Right atrium auricular region (tissue), 2 donors: ENCODE measurements around the gene HSF2BP. TPM values are rescaled to one million over a fixed set of nuclear protein-coding genes. Genes with fewer than 3 reads are reported as not detected.

Experiments
- DNase-seq: peaks from one replicate; pipeline ENCODE4 v3.0.0-alpha.2; 2019; ENCODE audit warnings: low spot score
- H3K27ac ChIP-seq, 2 donors: fragments of 200-600 bp; sonication (generic); 1 replicate in 1 of 2; 2 replicates in 1 of 2; pipeline ENCODE4 v1.5.1; 2016 to 2019
- H3K27me3 ChIP-seq, 2 donors: fragments of 200-600 bp; sonication (generic); one replicate each; pipeline versions ENCODE4 v1.5.1 to v1.6.0; 2017 to 2019
- H3K36me3 ChIP-seq: fragments of 200-600 bp; sonication (generic); one replicate; pipeline ENCODE4 v1.5.1; 2016
- H3K4me1 ChIP-seq, 2 donors: fragments of 200-600 bp; sonication (generic); one replicate each; pipeline versions ENCODE4 v1.5.1 to v1.6.0; 2017 to 2019
- H3K4me3 ChIP-seq, 2 donors: fragments of 200-600 bp; sonication (generic); 1 replicate in 1 of 2; 2 replicates in 1 of 2; pipeline ENCODE4 v1.5.1; 2017 to 2019; ENCODE audit warnings: mild to moderate bottlenecking in 1 of 2, moderate library complexity in 1 of 2
- H3K9me3 ChIP-seq, 2 donors: fragments of 200-600 bp; sonication (generic); one replicate each; pipeline ENCODE4 v1.5.1; 2019
- total RNA-seq, 2 donors: library from RNA; depleted of rRNA; stranded (reverse); fragments of >200 nt; gene quantifications; one replicate each; pipeline ENCODE4 v1.1.0, GENCODE V29; 2016
- TF ChIP-seq, protein P1 (sequence below), 2 donors: fragments of 200-600 bp; sonication (generic); IDR thresholded peaks; one replicate each; pipeline ENCODE4 v1.5.1; 2019; ENCODE audit warnings: antibody characterized with exemption in 2 of 2

Gene HSF2BP
- total RNA-seq = under 1 TPM; 0.44 to 0.67 TPM

DNA sequence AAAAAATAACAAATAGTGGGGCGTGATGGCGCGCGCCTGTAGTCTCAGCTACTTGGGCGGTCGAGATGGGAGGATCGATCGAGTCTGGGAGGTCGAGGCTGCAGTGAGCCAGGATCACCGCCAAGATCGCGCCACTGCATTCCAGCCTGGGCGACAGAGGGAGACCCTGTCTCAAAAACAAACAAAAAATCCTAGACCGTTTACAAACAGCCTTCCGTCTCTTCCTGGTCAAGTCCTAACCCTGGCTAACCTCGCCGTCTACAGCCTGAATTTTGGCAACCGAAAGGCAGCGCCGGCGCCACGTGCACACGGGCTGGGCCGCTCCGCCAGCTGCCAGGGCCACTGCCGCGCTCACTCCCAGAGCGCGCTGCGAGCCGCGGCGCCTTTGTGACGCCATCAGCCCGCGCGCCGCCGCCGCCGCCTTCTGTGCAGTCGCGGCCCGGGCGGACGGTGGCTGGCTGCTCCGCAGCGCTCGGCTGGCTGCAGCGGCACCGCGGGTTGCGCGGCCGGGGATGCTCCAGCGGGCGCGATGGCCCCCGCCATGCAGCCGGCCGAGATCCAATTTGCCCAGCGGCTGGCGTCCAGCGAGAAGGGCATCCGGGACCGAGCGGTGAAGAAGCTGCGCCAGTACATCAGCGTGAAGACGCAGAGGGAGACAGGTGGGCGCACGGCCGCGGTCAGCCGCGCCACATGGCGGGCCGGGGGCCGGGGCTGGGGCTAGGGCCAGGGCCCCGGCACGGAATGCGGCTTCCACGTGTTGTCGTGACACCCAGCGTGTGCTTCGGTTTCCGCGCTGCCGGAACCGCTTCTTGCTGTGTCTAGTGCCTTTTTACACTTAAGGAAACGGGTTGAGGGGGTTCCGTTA, at the start of gene HSF2BP, which contains the start of gene RRP1B:
HSF2BP (minus strand) TSS at position 353 of the 865 bp plus-strand sequence. CDS start 1,392 bp downstream, outside the sequence.
RRP1B (plus strand) TSS at position 425 of the 865 bp plus-strand sequence; CDS start at position 530, 105 bp downstream.
- peak within 1 kb of the TSS; percentile 79 to 84 for H3K27ac ChIP-seq
- TF ChIP-seq, protein P1, sequence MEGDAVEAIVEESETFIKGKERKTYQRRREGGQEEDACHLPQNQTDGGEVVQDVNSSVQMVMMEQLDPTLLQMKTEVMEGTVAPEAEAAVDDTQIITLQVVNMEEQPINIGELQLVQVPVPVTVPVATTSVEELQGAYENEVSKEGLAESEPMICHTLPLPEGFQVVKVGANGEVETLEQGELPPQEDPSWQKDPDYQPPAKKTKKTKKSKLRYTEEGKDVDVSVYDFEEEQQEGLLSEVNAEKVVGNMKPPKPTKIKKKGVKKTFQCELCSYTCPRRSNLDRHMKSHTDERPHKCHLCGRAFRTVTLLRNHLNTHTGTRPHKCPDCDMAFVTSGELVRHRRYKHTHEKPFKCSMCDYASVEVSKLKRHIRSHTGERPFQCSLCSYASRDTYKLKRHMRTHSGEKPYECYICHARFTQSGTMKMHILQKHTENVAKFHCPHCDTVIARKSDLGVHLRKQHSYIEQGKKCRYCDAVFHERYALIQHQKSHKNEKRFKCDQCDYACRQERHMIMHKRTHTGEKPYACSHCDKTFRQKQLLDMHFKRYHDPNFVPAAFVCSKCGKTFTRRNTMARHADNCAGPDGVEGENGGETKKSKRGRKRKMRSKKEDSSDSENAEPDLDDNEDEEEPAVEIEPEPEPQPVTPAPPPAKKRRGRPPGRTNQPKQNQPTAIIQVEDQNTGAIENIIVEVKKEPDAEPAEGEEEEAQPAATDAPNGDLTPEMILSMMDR (IDR thresholded peaks at IDR 0.05) = peak in 1 of 2 donors; percentile 37
- no peaks in the 10 kb centered on the region for H3K27me3 ChIP-seq
- no peaks in the 10 kb centered on the region for H3K36me3 ChIP-seq
- DNase-seq = peak; percentile 72
- no peaks in the 10 kb centered on the region for H3K9me3 ChIP-seq
- peaks cover 0 to 20% of the 10 kb centered on the region in 2 donors for H3K4me1 ChIP-seq
- H3K4me3 ChIP-seq = peak within 1 kb of the TSS; percentile 86 to 95

DNA sequence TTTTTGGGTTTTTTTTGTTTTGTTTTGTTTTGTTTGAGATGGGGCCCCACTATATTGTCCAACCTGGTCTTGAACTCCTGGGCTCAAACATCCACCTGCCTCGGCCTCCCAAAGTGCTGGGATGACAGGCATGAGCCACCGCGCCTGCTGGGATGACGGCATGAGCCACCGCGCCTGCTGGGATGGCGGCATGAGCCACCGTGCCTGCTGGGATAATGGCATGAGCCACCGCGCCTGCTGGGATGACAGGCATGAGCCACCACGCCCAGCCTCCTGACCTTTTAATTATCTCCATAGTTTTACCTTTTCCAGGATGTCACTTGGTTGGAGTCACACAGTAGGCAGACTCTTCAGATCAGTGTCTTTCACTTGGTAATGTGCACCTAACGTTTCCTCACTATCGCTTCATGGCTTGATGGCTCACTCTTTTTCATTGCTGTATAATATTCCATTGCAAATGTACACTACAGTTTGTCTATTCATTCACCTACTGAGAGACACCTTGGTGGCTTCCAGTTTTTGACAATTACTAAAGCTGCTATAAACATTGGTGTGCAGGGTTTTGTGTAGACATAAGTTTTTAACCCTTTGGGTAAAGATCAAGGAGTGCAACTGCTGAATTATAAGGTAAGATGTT, 49.6 kb upstream of the HSF2BP start:
- no peaks in the 10 kb centered on the region for H3K27me3 ChIP-seq
- no peaks in the 10 kb centered on the region for H3K9me3 ChIP-seq
- no peak for DNase-seq
- no peak overlapping the region for H3K27ac ChIP-seq
- no peaks in the 10 kb centered on the region for H3K36me3 ChIP-seq
- H3K4me3 ChIP-seq = no peak overlapping the region
- no peaks in the 10 kb centered on the region for H3K4me1 ChIP-seq
- TF ChIP-seq, protein P1 (IDR thresholded peaks at IDR 0.05) = no peak

DNA sequence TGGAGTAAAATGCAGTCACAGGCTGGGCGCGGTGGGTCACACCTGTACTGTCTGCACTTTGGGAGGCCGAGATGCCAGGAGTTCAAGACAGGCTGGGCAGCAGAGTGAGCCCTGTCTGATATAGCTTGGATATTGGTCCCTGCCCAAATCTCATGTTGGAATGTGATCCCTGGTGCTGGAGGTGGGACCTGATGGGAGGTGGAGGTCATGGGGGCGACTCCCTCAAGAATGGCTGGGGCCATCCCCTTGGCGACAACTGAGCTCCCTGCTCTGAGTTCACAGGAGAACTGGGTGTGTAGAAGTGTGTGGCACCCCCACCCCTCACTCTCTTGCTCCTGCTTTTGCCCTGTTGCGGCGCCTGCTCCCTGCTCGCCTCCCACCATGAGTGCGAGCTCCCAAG, 48.2 kb upstream of the HSF2BP start:
- Histone ChIP-seq H3K27me3 (no peaks in the 10 kb centered on the region), H3K9me3 (no peaks in the 10 kb centered on the region), H3K4me3 (no peak overlapping the region), H3K4me1 (peaks cover 0 to 12% of the 10 kb centered on the region in 2 donors), H3K27ac (no peak overlapping the region), H3K36me3 (no peaks in the 10 kb centered on the region)
- TF ChIP-seq, protein P1 (IDR thresholded peaks at IDR 0.05) = no peak
- no peak for DNase-seq

DNA sequence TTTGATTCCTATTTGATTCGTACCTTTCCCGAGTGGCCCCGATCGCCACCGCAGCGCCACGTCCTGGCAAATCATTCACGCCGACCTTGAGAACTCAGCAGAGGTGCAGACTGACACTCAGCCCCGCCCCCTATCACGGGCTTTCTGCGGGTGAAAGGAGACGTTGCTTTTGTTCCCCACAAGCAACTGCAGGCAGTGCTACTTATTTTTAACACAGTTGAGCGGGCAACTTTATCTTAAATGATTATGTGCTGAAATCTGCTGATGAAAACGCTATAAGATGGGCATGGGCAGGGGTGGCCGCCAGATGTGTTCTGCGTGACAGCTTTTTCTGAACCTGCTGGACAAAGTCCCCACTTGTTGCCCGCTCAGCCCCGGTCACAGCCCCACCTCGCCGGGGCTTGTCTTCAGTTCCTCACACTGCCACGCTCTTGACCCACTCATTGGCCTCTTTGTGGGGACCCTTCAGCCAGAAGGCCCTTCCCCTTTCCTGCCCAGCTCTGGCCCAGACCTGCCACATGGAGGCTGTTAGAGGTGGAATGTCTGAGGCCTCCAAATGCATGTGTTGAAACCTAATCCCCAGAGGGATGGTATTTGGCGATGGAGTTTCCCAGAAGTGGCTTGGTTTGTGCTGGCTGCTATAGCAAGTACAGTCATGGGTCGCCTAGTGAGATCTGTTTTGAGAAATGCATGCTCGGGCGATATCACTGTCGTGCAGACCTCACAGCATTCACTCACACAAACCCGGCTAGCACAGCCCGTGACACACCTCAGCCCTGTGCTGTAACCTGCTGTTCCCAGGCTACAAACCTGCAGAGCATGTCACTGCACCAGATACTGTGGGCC, 44.0 kb upstream of the HSF2BP start:
- H3K27ac ChIP-seq = peak overlapping the region; percentile 77 to 84
- no peak for DNase-seq
- peaks cover 0 to 15% of the 10 kb centered on the region in 2 donors for H3K4me1 ChIP-seq
- no peaks in the 10 kb centered on the region for H3K36me3 ChIP-seq
- no peaks in the 10 kb centered on the region for H3K9me3 ChIP-seq
- no peaks in the 10 kb centered on the region for H3K27me3 ChIP-seq
- no peak overlapping the region for H3K4me3 ChIP-seq
- TF ChIP-seq, protein P1 (IDR thresholded peaks at IDR 0.05) = no peak

DNA sequence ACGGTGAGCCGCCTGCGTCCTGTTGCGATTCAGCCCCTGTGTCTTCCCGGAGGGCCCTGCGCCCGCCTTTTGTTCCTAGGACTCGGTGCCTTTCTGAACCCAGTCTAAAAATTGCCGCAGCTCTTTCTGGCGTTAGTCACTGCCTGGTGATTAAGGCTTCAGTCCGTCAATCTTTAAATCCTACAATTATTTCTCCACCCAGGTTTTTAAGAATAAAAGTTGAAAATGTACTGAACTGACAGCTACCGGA, 43.4 kb upstream of the HSF2BP start:
- H3K27ac ChIP-seq = peak overlapping the region; percentile 77 to 84
- H3K4me1 ChIP-seq = peaks cover 0 to 15% of the 10 kb centered on the region in 2 donors
- TF ChIP-seq, protein P1 (IDR thresholded peaks at IDR 0.05) = no peak

More for the DNA sequence above, 43.4 kb upstream of the HSF2BP start:
- Histone ChIP-seq H3K4me3 (no peak overlapping the region), H3K36me3 (no peaks in the 10 kb centered on the region), H3K27me3 (no peaks in the 10 kb centered on the region), H3K9me3 (no peaks in the 10 kb centered on the region)
- no peak for DNase-seq
